Activated T-cell treated with anti-CD3 and anti-CD28 coated beads, Interleukin-2, amount 50 U/mL, for 1 hour (primary cell): ENCODE results near the gene CD8B.
A peak's percentile ranks its signal among the peaks of the same experiment; 100 is the strongest.
"Not testable (repeated sequence)": the region's sequence is repeated elsewhere in the genome, so short reads cannot be mapped to it uniquely, and the experiment has no call there.

ENCODE experiments used
- DNase-seq: peaks from one replicate; pipeline ENCODE4 v3.0.0-alpha.2; 2020

CD8B gene

DNA sequence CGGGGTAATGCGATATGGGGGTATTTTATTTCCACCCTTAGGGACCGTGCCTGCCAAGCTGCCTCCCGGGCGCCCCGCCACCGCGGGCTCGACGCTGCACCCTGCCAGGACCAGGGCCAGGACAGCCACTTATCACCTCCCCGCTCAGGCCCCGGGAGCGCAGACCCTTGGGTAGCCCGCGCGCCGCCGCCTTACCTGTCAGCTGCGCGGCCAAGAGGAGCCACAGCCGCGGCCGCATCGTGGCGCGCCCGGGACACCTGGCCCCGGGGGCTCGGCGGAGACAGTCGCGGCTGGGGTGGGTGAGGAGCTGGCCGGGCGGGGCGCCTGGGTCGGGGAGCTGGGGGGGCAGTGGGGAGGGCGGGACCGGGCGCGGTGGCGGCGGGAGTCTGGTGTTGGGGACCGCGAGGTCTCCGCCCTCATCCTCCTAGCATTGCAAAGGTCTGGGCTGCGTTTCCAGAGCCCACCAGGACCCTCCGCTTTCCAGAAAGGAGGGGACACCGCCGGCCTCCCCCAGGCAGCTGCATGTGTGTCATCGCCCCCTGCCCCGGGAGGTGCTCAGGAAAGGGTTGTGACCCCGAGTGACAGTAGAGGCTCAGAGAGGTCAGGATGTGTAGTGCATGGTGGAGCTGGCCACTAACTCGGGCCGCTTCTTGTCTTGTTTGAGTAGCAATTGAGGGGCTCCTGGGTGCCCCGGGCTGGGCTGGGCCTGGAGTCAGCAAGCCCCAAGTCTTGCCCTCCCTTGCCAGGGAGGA, at the start of gene CD8B:
Gene CD8B, minus strand, starts transcription at position 259 of the 752 bp plus-strand sequence. Its CDS starts 21 bp downstream, at position 238.
- DNase-seq = peak; percentile 34

DNA sequence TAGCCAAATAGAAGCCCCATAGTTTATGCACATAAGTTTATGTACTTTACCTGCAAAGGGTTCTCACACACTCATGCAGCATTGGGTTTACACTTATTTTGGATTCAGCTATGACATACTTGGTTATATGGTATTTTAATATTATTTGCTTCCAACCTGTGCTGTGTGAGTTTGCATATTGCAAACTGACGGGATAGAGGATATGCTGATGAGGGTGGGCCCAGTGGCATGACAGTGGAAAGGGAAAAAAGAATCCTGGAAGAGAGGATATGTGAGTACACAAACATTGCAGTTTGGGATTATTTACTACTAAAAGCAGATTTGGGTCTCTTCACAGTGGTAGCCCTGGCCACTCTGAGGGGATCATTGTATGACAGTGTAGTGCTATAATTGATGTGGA, 44.2 kb upstream of the CD8B start:
- DNase-seq = not testable (repeated sequence)

DNA sequence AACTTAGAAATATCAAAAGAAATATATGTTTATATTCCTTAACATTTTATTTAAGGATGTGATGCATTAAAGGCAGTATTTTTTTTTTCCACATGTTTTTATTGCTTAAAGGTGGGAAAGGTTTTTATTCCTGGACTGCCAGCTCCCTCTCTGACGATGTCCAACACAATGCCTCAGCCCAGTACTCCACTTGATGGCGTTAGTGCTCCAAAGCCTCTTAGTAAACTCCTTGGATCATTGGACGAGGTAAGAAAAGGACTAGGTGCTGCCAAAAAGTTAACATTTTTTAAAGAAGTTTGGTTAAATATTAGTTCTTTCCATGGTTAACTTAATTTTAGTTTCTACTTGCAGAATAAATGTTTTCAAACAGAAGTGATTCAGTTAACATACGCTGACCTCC, 39.0 kb upstream of the CD8B start:
- DNase-seq = not testable (repeated sequence)

DNA sequence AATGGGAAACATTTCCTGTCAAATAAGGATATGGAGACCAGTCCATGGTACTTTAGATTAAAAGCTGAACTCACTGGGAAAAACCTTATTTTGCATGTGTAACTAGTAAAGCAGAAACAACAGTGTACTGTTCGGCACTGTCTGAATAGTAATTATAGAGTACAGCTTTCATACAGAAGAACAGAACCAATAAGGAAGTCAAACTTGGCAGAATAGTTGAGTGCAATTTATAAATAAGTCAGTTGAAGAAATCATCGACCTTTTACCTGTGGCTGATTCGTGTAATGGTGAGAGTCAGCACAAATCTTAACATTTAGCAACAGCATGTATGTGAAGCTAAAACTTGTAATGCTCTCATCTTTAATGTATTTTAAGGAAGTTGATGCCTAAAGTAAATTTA, 24.3 kb upstream of the CD8B start:
- DNase-seq = not testable (repeated sequence)

DNA sequence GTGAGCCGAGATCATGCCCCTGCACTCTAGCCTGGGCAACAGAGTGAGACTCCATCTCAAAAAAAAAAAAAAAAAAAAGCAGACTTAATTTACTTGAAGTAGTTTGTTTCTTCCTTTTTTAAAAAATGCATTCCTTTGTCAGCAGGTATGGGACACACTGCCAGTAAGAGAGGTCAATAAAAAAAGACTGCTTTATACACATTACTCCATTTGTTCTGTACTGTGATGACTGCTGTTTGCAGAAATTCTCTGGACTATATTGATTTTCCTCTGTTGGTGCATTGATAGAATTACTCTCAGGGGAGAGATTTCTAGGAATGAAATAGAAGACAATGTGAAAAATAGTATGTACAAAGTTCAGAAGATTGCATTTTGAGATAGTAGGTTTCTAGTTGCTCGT, 21.2 kb upstream of the CD8B start:
- DNase-seq = not testable (repeated sequence)

DNA sequence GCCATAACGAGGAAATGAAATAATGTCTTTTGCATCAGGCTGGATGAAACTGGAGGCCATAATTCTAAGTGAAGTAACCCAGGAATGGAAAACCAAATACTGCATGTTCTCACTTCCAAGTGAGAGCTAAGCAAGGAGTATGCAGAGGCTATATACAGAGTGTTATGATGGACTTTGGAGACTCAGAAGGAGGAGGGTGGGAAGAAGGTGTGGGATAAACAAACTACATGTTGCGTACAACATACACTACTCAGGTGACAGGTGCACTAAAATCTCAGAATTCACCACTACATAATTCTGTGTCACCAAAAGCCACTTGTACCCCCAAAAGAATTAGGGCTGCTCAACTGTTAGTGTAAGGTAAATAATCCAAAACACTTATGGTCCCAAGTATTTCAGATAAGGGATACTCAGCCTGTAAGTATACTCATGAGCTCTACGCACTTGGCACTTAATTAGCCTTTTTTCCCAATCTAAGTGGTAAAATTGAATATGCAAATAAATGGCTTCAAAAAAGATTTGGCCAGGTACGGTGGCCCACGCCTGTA, 20.5 kb upstream of the CD8B start:
- DNase-seq = not testable (repeated sequence)

DNA sequence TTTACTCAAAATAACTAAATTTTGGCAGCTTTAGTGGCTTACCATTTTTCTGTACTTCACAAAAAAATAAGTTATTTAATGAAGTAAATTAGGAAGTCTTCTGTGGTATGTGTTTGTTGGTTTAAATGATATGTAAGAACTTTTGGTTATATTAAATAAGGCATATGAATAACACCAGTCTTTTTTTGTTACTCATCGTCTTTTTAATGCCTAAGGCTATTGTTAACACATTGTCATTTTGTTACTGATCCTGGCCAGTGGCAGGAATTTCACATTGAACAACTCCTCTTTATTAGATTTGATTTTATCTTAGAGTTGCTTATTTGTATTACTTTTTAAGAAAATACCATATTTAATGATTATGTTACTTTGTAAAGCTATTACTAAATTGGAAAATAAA, 17.3 kb upstream of the CD8B start:
- not testable (repeated sequence) for DNase-seq

DNA sequence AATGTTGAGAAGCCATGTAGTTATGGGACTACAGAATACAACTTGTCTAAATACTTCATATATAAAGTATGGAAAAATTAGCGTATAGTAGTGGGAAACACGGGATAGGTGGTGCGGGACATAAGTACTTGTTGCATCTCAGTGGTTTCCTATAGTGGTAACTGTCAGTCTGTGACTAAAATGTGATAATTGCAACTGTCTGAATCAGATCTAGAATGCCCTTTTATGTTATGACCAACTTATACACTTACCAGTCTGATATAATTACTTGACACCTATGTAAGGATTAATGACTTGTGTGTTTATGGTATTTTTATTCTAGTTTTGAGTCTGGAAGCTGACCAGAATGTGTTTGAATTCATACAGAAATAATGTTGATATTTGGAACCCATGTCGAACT, 9.3 kb upstream of the CD8B start:
- DNase-seq = not testable (repeated sequence)

DNA sequence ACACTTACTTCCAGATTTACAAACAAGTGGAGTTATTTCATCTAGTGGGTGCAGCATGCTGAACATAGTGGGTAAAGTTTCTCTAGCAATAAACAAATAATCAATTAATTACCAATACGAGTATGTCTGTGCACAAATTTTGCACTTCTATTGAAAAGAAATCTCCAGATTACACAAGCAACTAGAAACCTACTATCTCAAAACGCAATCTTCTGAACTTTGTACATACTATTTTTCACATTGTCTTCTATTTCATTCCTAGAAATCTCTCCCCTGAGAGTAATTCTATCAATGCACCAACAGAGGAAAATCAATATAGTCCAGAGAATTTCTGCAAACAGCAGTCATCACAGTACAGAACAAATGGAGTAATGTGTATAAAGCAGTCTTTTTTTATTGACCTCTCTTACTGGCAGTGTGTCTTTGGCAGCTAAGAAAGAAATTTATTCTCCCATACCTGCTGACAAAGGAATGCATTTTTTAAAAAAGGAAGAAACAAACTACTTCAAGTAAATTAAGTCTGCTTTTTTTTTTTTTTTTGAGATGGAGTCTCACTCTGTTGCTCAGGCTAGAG, 7.3 kb upstream of the CD8B start:
- not testable (repeated sequence) for DNase-seq

DNA sequence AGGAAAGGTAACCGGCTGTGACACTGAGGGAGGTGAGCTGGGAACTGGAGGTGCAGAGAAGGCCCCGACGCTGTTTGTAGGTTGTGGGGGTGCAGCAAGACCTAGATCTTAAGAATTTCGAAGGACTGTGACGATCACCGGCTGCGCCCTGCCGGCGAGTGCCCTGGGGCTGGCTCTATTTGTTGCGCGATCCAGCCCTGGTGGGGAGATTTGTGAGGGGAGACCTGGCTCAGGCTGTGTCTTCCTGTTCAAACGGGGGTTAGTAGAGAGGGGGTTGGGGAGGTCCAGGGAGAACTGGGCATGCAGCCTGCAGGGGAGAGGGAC, 656 bp upstream of the CD8B start:
- peak; percentile 46 for DNase-seq

DNA sequence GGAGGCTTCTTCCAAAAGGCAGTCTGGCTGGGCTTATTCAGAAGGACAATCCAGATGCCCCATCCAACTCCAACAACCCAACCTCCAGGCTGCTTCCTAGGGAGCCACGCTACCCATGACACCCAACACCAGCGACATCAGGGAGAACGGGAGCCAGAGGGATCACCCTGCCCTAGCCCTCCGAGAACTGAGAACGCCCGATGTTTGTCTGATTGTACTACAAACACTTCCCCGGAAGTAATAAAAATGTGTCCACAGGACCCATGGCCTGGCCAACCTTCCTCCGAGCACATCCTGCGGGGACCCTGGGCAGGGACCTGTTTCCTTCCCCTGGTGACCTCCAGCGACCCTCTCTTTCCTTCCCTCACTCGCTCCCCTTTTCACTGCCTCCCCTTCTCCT, 511 bp downstream of the CD8B start:
- DNase-seq = not testable (repeated sequence)

DNA sequence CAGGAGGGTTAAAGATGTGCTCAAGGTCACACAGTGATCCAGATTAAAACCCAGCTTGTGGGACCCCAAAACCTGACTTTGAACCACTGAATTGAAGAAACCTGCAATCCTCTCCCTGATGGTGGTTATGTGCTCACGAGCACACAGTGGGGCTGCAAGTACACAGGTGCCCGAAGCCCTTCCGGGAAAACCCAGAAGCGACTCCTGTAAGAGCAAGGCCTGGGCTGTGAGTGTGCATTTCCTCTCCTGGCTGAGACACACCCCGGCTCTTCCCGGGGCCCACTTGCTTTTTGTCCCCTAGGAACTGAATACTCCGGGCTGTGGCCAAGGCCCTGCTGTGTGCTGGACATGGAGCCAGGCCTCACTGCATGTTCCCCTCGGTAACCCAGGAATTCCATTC, 1.1 kb downstream of the CD8B start:
- DNase-seq = not testable (repeated sequence)

DNA sequence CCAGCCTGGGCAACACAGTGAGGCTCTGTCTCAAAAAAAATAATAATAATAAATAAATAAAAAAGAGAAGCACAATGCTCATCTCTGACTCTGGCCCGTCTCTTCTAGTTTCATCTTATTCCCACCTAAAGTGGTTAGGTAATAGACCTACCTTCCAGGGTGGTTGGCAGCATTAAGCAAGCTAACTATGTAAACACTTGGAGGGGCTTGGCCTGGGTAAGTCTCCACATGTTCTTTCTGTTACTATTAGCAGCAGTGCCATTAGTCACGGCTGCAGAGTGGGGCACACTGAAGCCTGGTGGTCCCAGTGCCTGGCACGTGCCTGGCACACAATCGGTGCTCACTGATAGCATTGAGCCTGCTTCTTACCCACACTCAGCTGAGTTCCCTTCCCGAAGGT, 4.0 kb downstream of the CD8B start:
- DNase-seq = not testable (repeated sequence)

DNA sequence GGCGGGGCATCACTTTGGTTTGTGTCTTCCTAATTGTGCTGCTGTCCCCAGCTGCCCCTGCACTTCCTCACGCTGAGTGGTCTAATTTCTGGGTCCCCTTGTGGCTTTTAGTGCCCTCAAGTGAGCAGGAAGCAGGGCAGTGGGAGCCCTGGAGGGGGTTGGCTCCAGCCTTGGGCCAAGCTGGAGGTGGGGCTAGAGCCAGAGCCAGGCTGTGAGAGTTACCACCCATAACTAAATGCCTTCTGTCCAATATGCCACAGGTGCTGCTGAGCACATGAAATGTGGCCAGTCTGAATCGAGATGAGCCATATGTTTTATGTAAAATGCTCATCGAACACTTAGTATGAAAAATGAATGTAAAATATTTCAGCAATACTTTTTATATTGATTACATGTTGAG, 5.2 kb downstream of the CD8B start:
- not testable (repeated sequence) for DNase-seq

DNA sequence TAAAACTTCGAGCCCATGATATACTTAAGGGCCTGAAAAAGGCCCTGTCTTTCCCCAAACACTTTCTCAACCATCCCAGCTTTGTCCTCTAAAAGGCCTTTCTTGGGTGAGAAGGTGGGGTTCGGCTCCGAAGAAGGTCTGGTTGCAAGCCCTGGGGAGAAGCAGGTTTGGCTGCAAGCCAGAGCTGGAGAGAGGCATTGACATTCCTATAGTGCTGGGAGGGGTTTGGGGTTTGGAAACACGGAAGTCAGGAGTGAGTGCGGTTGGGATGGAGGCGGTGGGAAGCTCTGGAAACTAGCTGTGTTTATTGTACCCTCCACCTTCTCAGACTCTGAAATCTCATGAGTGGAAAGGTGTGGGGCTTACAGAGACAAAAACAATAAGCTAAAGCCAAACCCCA, 5.7 kb downstream of the CD8B start:
- not testable (repeated sequence) for DNase-seq

DNA sequence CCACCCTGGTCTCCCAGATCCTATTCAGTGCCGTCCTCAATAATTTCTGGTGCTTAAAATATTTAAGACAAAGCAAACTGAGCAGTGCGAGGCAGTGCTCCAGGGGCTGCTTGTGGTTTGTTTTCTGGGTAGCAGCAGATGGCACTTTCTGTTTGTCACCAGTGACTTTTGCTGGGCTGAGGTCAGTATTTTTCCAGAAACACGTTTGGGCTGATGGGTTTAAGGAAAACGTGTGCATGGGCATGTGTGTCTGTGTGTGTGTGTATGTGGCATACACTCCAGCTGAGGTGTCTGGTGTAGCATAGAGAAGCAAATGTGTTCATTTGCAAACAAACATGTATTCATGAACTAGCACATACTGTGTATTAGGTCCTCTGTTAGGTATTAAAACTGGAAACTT, 10.1 kb downstream of the CD8B start:
- not testable (repeated sequence) for DNase-seq

DNA sequence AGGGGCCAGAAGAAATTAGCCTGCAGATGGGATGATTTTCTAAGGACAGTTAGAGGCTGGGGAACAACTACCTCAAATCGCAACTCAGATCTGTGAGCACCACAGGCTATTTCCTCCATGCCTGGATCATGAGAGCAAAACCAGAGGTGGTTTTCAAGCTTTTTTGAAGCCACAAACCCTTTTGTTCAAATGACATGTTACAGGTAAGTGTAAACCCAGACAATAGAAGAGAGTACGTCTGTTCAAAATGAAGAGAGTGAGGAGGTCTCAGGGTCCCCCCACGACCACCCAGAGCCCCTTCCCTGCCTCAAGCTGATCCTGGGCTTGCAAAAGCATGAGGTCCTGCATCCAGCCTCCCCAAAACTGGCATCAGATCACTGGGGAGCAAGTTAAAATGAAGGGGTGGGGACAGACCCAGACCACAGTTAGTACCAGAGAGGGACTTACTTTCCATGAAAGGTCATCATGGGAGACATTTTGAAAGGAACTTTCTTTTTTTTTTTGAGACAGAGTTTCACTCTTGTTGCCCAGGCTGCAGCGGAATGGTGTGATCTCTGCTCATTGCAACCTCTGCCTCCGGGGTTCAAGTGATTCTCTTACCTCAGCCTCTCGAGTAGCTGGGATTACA, 19.0 kb downstream of the CD8B start:
- DNase-seq = not testable (repeated sequence)

DNA sequence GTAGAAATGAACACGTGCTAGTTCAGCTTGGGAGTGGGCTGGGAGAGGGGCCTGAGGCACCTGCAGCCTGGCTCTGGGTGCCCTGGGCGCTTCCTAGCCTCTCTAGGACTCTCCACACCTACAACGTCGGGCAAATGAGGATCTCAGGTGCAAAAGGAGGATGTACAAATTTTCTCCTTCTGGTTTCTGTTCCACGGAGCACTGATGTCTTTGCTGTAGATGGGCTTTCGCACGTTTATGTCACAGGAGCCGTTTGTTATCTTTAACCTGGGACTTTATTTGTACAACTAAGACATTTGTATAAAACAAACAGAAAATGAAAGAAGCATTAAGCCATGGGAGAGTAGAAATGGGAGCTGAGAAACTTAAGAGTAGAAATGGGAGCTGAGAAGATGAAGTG, 20.4 kb downstream of the CD8B start:
- DNase-seq = not testable (repeated sequence)

DNA sequence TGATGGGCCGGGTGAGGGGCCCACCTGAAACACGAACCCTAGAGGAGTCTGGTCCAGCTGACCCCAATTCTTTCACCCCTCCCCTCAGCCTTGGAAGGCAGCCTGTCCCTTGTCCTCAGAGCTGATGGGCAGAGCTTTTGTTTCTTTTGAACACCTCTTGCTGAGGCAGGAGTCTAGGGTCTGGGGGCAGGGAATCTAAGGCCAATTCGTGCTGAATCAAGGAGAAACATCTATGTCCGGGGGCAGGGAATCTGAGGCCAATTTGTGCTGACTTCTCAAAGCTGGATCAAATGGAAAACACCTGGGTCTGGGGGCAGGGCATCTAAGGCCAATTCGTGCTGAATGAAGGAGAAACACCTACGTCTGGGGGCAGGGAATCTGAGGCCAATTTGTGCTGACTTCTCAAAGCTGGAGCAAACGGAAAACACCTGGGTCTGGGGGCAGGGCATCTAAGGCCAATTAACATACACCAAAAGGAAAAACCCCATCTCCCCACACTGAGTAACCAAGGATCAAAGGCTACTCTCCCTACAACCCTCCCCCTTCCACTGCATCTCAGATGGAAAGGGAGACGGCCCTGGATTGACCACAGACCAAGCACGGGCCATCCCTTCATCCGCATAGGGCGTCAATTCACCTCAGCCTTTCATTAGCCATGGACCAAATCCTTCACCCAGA, 21.7 kb downstream of the CD8B start:
- not testable (repeated sequence) for DNase-seq

DNA sequence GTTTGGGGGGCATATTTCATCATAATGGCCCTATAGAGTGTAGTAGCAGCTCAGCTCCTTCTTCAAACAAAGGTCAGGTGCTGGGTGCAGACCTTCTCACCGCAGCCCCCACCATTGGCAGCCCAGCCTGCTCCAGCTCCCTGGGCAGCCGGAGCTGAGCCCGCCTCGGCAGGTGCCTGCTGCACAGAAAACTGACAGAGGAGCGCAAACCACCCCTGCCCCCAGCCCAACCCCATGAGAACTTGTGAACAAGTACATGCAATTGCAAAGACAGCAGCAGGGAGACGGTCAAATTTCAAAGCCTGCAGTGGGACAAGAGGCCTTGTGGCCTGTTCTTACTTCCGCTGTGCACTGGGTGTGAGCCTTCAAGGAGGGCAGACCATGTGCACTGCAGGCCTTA, 22.2 kb downstream of the CD8B start:
- DNase-seq = not testable (repeated sequence)

DNA sequence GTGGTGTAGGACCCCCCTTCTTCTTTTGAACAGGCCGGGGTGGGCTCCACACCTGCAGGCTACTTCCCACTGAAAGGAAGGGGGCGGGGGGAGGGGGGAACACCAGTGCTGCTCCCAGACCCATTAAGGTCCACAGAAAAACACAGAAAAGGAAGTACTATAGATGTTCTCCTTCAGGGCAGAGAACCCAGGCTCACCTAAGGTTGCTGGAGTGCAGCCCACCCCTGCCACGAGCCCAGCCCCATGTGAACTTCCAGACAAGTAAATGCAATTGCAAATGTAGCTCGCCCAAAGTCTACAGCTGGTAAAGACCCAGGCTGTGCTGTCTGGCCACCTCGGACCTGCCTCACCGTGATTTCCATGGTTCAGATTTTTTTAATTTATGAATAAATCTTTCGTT, 24.0 kb downstream of the CD8B start:
- not testable (repeated sequence) for DNase-seq

DNA sequence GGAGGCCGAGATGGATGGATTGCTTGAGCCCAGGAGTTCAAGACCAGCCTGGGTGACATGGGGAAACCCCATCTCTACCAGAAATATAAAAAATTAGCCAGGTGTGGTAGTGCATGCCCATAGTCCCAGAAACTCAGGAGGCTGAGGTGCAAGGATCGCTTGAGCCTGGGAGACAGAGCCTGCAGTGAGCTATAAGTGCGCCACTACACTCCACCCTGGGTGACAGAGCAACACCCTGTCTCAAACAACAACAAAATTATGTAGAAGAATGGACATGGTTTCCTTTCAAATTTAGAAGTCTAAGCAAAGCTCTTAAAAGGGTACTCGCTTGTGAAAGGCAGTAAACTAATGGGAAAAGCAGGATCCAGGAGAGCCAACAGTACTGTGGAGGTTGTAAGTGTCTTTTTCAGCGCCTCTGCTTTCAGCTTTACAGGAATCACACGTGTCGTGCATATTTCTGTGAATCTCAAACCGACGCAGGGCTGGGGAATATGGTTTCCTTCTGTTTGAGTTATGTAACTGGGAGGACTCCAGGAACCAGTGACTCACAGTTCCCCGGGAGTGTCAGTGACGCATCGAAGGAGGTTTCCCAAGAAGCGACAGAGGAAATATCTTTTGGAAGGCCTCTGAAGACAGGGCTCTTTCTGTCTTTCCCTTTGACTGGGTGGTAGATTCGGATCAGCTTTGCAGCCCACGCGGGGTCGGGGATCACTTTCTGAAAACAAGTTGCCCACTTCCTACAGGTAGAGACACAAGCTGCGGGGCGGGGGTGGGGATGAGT, 24.6 kb downstream of the CD8B start:
- DNase-seq = peak; percentile 55

DNA sequence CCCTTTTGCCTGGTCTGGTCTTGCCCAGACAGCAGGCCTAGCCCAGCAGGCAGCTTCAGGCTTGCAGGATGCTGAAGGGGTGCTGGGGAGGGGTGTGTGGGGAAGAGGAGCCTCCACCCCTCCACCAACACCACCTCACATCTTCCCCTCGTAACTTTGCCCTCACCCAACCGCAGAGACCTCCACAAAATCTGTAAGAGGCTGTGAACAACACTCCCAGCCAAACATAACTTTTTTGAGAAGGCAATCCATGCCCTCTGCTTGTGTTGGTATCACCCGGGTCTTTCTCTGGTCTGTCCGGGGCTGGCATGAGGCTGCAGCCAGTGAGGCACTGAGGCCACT, 26.2 kb downstream of the CD8B start:
- DNase-seq = not testable (repeated sequence)
